Measurements from ENCODE around the gene ZNF717. TPM values are rescaled to one million over a fixed set of nuclear protein-coding genes. Genes with fewer than 3 reads are reported as not detected.
"Not testable (repeated sequence)": the region's sequence is repeated elsewhere in the genome, so short reads cannot be mapped to it uniquely, and the experiment has no call there.

The ZNF717 gene
- total RNA-seq, 2 experiments from 2014 or later = 13.3 to 18.4 TPM

GRCh38 chr3:75781079-75781745 lies 4.1 kb downstream of the ZNF717 start:
- ChIA-PET CTCF (ENCODE audit: unreplicated experiment) (no interaction called here), POLR2A (no interaction called here)

GRCh38 chr3:75777742-75778141 lies 7.6 kb downstream of the ZNF717 start:
- CTCF ChIA-PET (ENCODE audit: unreplicated experiment); BruUV-seq (replicated peaks); H3K4me3 ChIP-seq (ENCODE audit: low read depth, low read length, poor library complexity, severe bottlenecking): not testable (repeated sequence)

More at GRCh38 chr3:75781079-75781745, 4.1 kb downstream of the ZNF717 start:
- no peaks in the 10 kb centered on the region for H3K4me1 ChIP-seq (ENCODE audit: insufficient read depth, low read length, poor library complexity, severe bottlenecking)
- no peaks in the 10 kb centered on the region for H4K20me1 ChIP-seq (ENCODE audit: insufficient read depth, low read length)
- H3K4me2 ChIP-seq (ENCODE audit: low read length) = no peak overlapping the region
- H3K27ac ChIP-seq (ENCODE audit: low read depth, low read length, poor library complexity, severe bottlenecking) = no peak overlapping the region
- H3K9me2 ChIP-seq (ENCODE audit: insufficient read depth, low read length) = no peaks in the 10 kb centered on the region
- no peak overlapping the region for H3K4me3 ChIP-seq (ENCODE audit: low read depth, low read length, poor library complexity, severe bottlenecking)
- intact Hi-C loops (cut with micrococcal nuclease; ENCODE audit: unreplicated experiment) = no loop called here
- no peak for DNase-seq (ENCODE audit: low spot score)
- TF ChIP-seq CTCF (conservative IDR thresholded peaks at IDR 0.05; ENCODE audit: low read length) (no peak), EZH2phosphoT487 (IDR thresholded peaks at IDR 0.05; ENCODE audit: borderline replicate concordance, low read depth, low read length) (no peak)
- no TSS peak for BruUV-seq (replicated peaks)
- no peak overlapping the region for H2AFZ ChIP-seq (ENCODE audit: low read length)
- H3K9me3 ChIP-seq (ENCODE audit: low read length) = peaks cover 5% of the 10 kb centered on the region; the same call in 1 of the 2 replicates
- H3K36me3 ChIP-seq (ENCODE audit: insufficient read depth, low read length) = peaks cover 40% of the 10 kb centered on the region
- no peaks in the 10 kb centered on the region for H3K79me2 ChIP-seq (ENCODE audit: insufficient read depth, low read depth, low read length)

GRCh38 chr3:75771631-75772030 lies 13.7 kb downstream of the ZNF717 start:
- H3K4me2 ChIP-seq (ENCODE audit: low read length); CTCF ChIA-PET (ENCODE audit: unreplicated experiment); BruUV-seq (replicated peaks); intact Hi-C loops (cut with micrococcal nuclease; ENCODE audit: unreplicated experiment); DNase-seq (ENCODE audit: low spot score); H3K79me2 ChIP-seq (ENCODE audit: insufficient read depth, low read depth, low read length); H3K9me2 ChIP-seq (ENCODE audit: insufficient read depth, low read length); H3K27ac ChIP-seq (ENCODE audit: low read depth, low read length, poor library complexity, severe bottlenecking); H3K4me3 ChIP-seq (ENCODE audit: low read depth, low read length, poor library complexity, severe bottlenecking); H3K4me1 ChIP-seq (ENCODE audit: insufficient read depth, low read length, poor library complexity, severe bottlenecking); H2AFZ ChIP-seq (ENCODE audit: low read length); H4K20me1 ChIP-seq (ENCODE audit: insufficient read depth, low read length); POLR2A ChIA-PET; H3K9me3 ChIP-seq (ENCODE audit: low read length): not testable (repeated sequence)
- peaks cover 15% of the 10 kb centered on the region; the same call in 1 of the 2 replicates for H3K36me3 ChIP-seq (ENCODE audit: insufficient read depth, low read length)

More at GRCh38 chr3:75777742-75778141, 7.6 kb downstream of the ZNF717 start:
- H2AFZ ChIP-seq (ENCODE audit: low read length); H4K20me1 ChIP-seq (ENCODE audit: insufficient read depth, low read length); H3K4me1 ChIP-seq (ENCODE audit: insufficient read depth, low read length, poor library complexity, severe bottlenecking); H3K9me2 ChIP-seq (ENCODE audit: insufficient read depth, low read length); intact Hi-C loops (cut with micrococcal nuclease; ENCODE audit: unreplicated experiment); H3K79me2 ChIP-seq (ENCODE audit: insufficient read depth, low read depth, low read length); H3K4me2 ChIP-seq (ENCODE audit: low read length); DNase-seq (ENCODE audit: low spot score); H3K9me3 ChIP-seq (ENCODE audit: low read length); POLR2A ChIA-PET; H3K27ac ChIP-seq (ENCODE audit: low read depth, low read length, poor library complexity, severe bottlenecking): not testable (repeated sequence)
- peaks cover 39% of the 10 kb centered on the region for H3K36me3 ChIP-seq (ENCODE audit: insufficient read depth, low read length)
